ENCODE results near the gene PIGA.
A peak's percentile ranks its signal among the peaks of the same experiment; 100 is the strongest.

The PIGA gene

DNA sequence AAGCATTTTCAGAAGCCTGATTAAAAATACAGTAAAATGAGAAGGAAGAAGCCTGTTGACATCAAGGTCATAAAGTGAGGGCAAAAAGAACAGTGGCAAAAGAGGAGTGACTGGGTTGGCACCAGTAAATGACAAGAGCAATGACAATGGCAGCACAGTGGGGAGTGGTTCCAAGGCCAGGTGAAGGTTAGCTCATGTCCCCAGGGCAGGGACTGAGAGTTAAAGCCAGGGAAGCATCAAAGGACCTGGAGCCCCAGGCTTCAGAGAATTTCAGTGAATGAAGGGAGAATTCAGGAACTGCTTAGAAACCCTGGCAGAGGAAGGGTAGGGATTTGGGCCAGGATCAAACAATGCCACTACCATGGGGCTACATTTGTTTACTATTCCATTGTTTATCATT lies 8.8 kb upstream of the PIGA start:
- no peaks in the 10 kb centered on the region for H3K4me1 ChIP-seq
- peaks cover 16% of the 10 kb centered on the region for H3K27me3 ChIP-seq (ENCODE audit: low read depth)
- in situ Hi-C loops (cut with MboI; ENCODE audit: low sequenced_read_pairs) = no loop called here
- no peaks in the 10 kb centered on the region for H3K36me3 ChIP-seq (replicated peaks)
- no peak for DNase-seq (ENCODE audit: low spot score in 2 of 2)
- H3K4me3 ChIP-seq = no peak overlapping the region
- no peaks in the 10 kb centered on the region for H3K9me3 ChIP-seq

- no peak overlapping the region for H3K4me3 ChIP-seq
- no peaks in the 10 kb centered on the region for H3K36me3 ChIP-seq (replicated peaks)
- no peaks in the 10 kb centered on the region for H3K9me3 ChIP-seq
- no peaks in the 10 kb centered on the region for H3K4me1 ChIP-seq
- peaks cover 25% of the 10 kb centered on the region for H3K27me3 ChIP-seq (ENCODE audit: low read depth)
- no peak for DNase-seq (ENCODE audit: low spot score in 2 of 2)
- in situ Hi-C loops (cut with MboI; ENCODE audit: low sequenced_read_pairs) = no loop called here
Observed at GRCh38 chrX:15343075-15343476, 7.8 kb upstream of the PIGA start.

GRCh38 chrX:15340867-15341266 lies 5.5 kb upstream of the PIGA start:
- DNase-seq (ENCODE audit: low spot score in 2 of 2) = no peak
- H3K9me3 ChIP-seq = no peaks in the 10 kb centered on the region
- H3K4me3 ChIP-seq = no peak overlapping the region
- peaks cover 3% of the 10 kb centered on the region; the same call in 1 of the 2 replicates for H3K4me1 ChIP-seq
- H3K36me3 ChIP-seq (replicated peaks) = no peaks in the 10 kb centered on the region
- in situ Hi-C loops (cut with MboI; ENCODE audit: low sequenced_read_pairs) = no loop called here
- H3K27me3 ChIP-seq (ENCODE audit: low read depth) = peaks cover 42% of the 10 kb centered on the region

DNA sequence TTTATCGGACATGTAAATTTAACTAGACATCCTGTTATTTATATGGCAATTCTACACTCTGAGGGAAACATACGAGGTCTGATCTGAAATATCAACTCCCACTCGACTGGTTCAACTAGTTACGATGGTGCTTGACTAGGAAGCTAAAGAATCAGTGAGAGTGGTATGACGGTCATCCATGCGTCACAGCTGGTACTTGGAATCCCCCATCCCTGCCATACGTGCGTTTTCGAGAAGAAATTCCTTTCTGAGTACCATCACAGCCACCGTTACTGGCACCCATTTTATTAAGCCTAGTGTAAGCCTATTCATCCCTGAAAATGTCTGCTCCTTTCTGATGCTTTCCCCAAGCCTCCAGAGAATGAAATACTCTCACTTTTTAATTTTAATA lies 695 bp upstream of the PIGA start:
- peak overlapping the region; percentile 97 for H3K4me3 ChIP-seq
- no peak for DNase-seq (ENCODE audit: low spot score in 2 of 2)
- in situ Hi-C loops (cut with MboI; ENCODE audit: low sequenced_read_pairs) = no loop called here
- peaks cover 19% of the 10 kb centered on the region for H3K36me3 ChIP-seq (replicated peaks)
- peaks cover 4% of the 10 kb centered on the region; the same call in 1 of the 2 replicates for H3K4me1 ChIP-seq
- peaks cover 41% of the 10 kb centered on the region for H3K27me3 ChIP-seq (ENCODE audit: low read depth)
- no peaks in the 10 kb centered on the region for H3K9me3 ChIP-seq

GRCh38 chrX:15334561-15334960 lies 762 bp downstream of the PIGA start:
- H3K4me3 ChIP-seq = peak overlapping the region; percentile 97
- in situ Hi-C loops (cut with MboI; ENCODE audit: low sequenced_read_pairs) = no loop called here
- H3K27me3 ChIP-seq (ENCODE audit: low read depth) = peaks cover 29% of the 10 kb centered on the region
- DNase-seq (ENCODE audit: low spot score in 2 of 2) = no peak
- peaks cover 24% of the 10 kb centered on the region for H3K36me3 ChIP-seq (replicated peaks)
- peaks cover 4% of the 10 kb centered on the region; the same call in 1 of the 2 replicates for H3K4me1 ChIP-seq
- no peaks in the 10 kb centered on the region for H3K9me3 ChIP-seq

GRCh38 chrX:15328821-15329220 lies 6.5 kb downstream of the PIGA start:
- Histone ChIP-seq H3K27me3 (ENCODE audit: low read depth) (no peaks in the 10 kb centered on the region), H3K9me3 (no peaks in the 10 kb centered on the region), H3K4me3 (no peak overlapping the region), H3K4me1 (no peaks in the 10 kb centered on the region), H3K36me3 (replicated peaks) (peaks cover 45% of the 10 kb centered on the region)
- in situ Hi-C loops (cut with MboI; ENCODE audit: low sequenced_read_pairs) = no loop called here
- no peak for DNase-seq (ENCODE audit: low spot score in 2 of 2)

DNA sequence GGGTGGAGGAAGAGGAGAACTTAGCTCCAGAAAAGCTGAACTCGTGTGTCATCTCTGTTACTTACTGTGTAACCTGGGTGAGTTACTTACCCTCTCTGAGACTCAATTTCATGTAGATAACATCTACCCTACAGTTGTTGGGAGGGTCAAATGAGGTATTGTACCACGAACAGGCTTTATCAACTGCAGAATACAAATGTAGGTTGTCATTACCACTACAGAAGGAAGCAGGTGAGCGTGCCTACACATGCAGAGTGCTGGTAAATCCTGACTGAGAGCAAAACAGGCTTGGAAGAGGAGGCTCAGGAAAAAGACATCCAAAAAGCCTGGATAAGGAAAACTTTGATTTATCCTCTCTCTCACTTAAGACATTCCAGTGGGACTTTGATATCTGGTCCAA lies 7.2 kb downstream of the PIGA start:
- no peaks in the 10 kb centered on the region for H3K9me3 ChIP-seq
- no peaks in the 10 kb centered on the region for H3K27me3 ChIP-seq (ENCODE audit: low read depth)
- no peak overlapping the region for H3K4me3 ChIP-seq
- peaks cover 48% of the 10 kb centered on the region for H3K36me3 ChIP-seq (replicated peaks)
- H3K4me1 ChIP-seq = no peaks in the 10 kb centered on the region
- no peak for DNase-seq (ENCODE audit: low spot score in 2 of 2)
- in situ Hi-C loops (cut with MboI; ENCODE audit: low sequenced_read_pairs) = no loop called here

- Histone ChIP-seq H3K4me1 (no peaks in the 10 kb centered on the region), H3K36me3 (replicated peaks) (peaks cover 40% of the 10 kb centered on the region), H3K9me3 (no peaks in the 10 kb centered on the region), H3K4me3 (no peak overlapping the region), H3K27me3 (ENCODE audit: low read depth) (no peaks in the 10 kb centered on the region)
- in situ Hi-C loops (cut with MboI; ENCODE audit: low sequenced_read_pairs) = no loop called here
- no peak for DNase-seq (ENCODE audit: low spot score in 2 of 2)
Observed at GRCh38 chrX:15322472-15322871, 12.9 kb downstream of the PIGA start.

GRCh38 chrX:15322072-15322471 lies 13.3 kb downstream of the PIGA start:
- H3K4me1 ChIP-seq = no peaks in the 10 kb centered on the region
- in situ Hi-C loops (cut with MboI; ENCODE audit: low sequenced_read_pairs) = no loop called here

GRCh38 chrX:15321447-15321846 lies 13.9 kb downstream of the PIGA start:
- peaks cover 40% of the 10 kb centered on the region for H3K36me3 ChIP-seq (replicated peaks)
- H3K4me1 ChIP-seq = no peaks in the 10 kb centered on the region
- in situ Hi-C loops (cut with MboI; ENCODE audit: low sequenced_read_pairs) = no loop called here
- no peaks in the 10 kb centered on the region for H3K9me3 ChIP-seq
- no peaks in the 10 kb centered on the region for H3K27me3 ChIP-seq (ENCODE audit: low read depth)
- DNase-seq (ENCODE audit: low spot score in 2 of 2) = no peak
- H3K4me3 ChIP-seq = no peak overlapping the region

More at GRCh38 chrX:15322072-15322471, 13.3 kb downstream of the PIGA start:
- no peaks in the 10 kb centered on the region for H3K27me3 ChIP-seq (ENCODE audit: low read depth)
- no peak overlapping the region for H3K4me3 ChIP-seq
- DNase-seq (ENCODE audit: low spot score in 2 of 2) = no peak
- no peaks in the 10 kb centered on the region for H3K9me3 ChIP-seq
- H3K36me3 ChIP-seq (replicated peaks) = peaks cover 40% of the 10 kb centered on the region

- Histone ChIP-seq H3K36me3 (replicated peaks) (peaks cover 36% of the 10 kb centered on the region), H3K4me3 (no peak overlapping the region), H3K4me1 (no peaks in the 10 kb centered on the region), H3K9me3 (no peaks in the 10 kb centered on the region), H3K27me3 (ENCODE audit: low read depth) (no peaks in the 10 kb centered on the region)
- no peak for DNase-seq (ENCODE audit: low spot score in 2 of 2)
- in situ Hi-C loops (cut with MboI; ENCODE audit: low sequenced_read_pairs) = no loop called here
Observed at GRCh38 chrX:15320297-15320696, 15.0 kb downstream of the PIGA start.

- Histone ChIP-seq H3K4me1 (no peaks in the 10 kb centered on the region), H3K9me3 (no peaks in the 10 kb centered on the region), H3K27me3 (ENCODE audit: low read depth) (no peaks in the 10 kb centered on the region), H3K36me3 (replicated peaks) (peaks cover 24% of the 10 kb centered on the region), H3K4me3 (no peak overlapping the region)
- no peak for DNase-seq (ENCODE audit: low spot score in 2 of 2)
- in situ Hi-C loops (cut with MboI; ENCODE audit: low sequenced_read_pairs) = no loop called here
Observed at GRCh38 chrX:15319075-15319474, 16.2 kb downstream of the PIGA start.

DNA sequence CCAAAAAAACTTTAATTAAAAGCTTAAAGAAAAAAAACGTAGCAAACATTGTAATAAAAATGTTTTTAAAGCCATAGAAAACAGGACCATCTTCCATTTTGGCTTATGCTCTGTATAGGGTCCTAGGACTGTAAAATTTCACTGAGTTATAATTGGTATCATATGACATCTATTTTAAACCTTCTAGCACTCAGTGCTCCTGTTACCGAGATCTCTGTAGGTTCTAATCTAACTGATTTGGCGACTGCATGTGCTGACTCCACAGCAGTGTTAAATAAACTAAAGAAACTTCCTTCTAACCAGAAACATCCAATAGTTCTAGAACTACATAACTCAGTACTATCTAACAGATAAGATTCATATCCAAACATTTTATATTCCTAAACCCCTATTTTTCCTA lies 19.8 kb downstream of the PIGA start, which contains the start of gene ASB11:
Gene ASB11, minus strand, starts transcription at position 132 of the 400 bp plus-strand sequence. Its CDS starts 35 bp downstream, at position 97.
- H3K36me3 ChIP-seq (replicated peaks) = peaks cover 7% of the 10 kb centered on the region
- in situ Hi-C loops (cut with MboI; ENCODE audit: low sequenced_read_pairs) = no loop called here
- no peaks in the 10 kb centered on the region for H3K9me3 ChIP-seq
- H3K27me3 ChIP-seq (ENCODE audit: low read depth) = no peaks in the 10 kb centered on the region
- H3K4me1 ChIP-seq = no peaks in the 10 kb centered on the region
- no peak within 1 kb of the TSS for H3K4me3 ChIP-seq
- no peak for DNase-seq (ENCODE audit: low spot score in 2 of 2)

GRCh38 chrX:15314472-15314871 lies 20.9 kb downstream of the PIGA start:
- H3K4me3 ChIP-seq = no peak overlapping the region
- no peaks in the 10 kb centered on the region; the same call in 1 of the 2 replicates for H3K4me1 ChIP-seq
- peaks cover 5% of the 10 kb centered on the region for H3K36me3 ChIP-seq (replicated peaks)
- H3K9me3 ChIP-seq = no peaks in the 10 kb centered on the region
- no peak for DNase-seq (ENCODE audit: low spot score in 2 of 2)
- no peaks in the 10 kb centered on the region for H3K27me3 ChIP-seq (ENCODE audit: low read depth)
- in situ Hi-C loops (cut with MboI; ENCODE audit: low sequenced_read_pairs) = no loop called here

DNA sequence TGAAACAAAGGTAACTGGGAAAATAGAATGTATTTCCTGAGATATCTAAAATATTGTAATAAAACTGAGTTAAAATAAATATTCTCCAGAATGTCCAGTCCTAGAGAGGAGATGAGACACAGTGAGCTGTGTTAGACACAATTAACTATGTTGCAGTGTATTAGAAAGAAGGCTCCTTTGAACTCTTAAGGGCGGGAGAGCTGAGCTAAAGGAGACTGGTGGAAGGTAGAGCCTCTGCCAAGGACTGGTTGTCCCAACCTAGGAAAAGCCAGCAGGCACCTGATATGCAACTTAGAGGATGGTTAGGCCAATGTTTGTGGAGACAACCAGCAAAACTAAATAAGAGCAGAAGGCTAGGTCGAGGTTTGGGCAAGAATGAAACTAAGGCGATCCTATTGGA lies 24.2 kb downstream of the PIGA start:
- Histone ChIP-seq H3K9me3 (no peaks in the 10 kb centered on the region), H3K27me3 (ENCODE audit: low read depth) (no peaks in the 10 kb centered on the region), H3K4me1 (no peaks in the 10 kb centered on the region; the same call in 1 of the 2 replicates), H3K4me3 (no peak overlapping the region), H3K36me3 (replicated peaks) (no peaks in the 10 kb centered on the region)
- in situ Hi-C loops (cut with MboI; ENCODE audit: low sequenced_read_pairs) = no loop called here
- no peak for DNase-seq (ENCODE audit: low spot score in 2 of 2)
